ENCODE results near the gene SLC35G3. TPM values are rescaled to one million over a fixed set of nuclear protein-coding genes. Genes with fewer than 3 reads are reported as not detected.

The SLC35G3 gene
- total and polyA plus RNA-seq, 2 of the 8 experiments (the other 6 are each of a cell fraction or from before 2014, with no cell fraction given): not detected

GRCh38 chr17:35146214-35146833 is 47.9 kb downstream of the SLC35G3 start:
- Histone ChIP-seq H3K4me3 (ENCODE audit: extremely low read depth in 1 of 4, insufficient read depth in 2 of 4, low read depth in 3 of 4, low read length in 4 of 4) (no peak overlapping the region), H3K56ac (replicated peaks; ENCODE audit: insufficient read length, low read depth, low read length) (no peak overlapping the region), H2BK5ac (ENCODE audit: low read depth, low read length) (no peak overlapping the region), H4K8ac (ENCODE audit: extremely low read depth, insufficient read depth, low read length) (no peak overlapping the region), H2BK15ac (ENCODE audit: low read length) (0 out of 2 replicates have a peak overlapping the region, but pooled peaks have one; percentile 34), H2BK12ac (ENCODE audit: low read depth, low read length) (no peak overlapping the region), H3K4me1 (replicated peaks in 1 of 4; ENCODE audit: control insufficient read depth in 3 of 4, insufficient read depth in 4 of 4, low read length in 3 of 4) (peaks cover 0 to 3% (median 1%) of the 10 kb centered on the region in 4 experiments; a peak in 2 of 7 replicates), H3K23me2 (ENCODE audit: low read depth, low read length) (no peaks in the 10 kb centered on the region), H3K23ac (ENCODE audit: insufficient read length) (no peak overlapping the region), H3K79me2 (ENCODE audit: control insufficient read depth in 1 of 2, insufficient read depth in 2 of 2, low read length in 2 of 2) (peaks cover 0 to 7% of the 10 kb centered on the region in 2 experiments; a peak in 3 of 4 replicates), H3K4me2 (ENCODE audit: insufficient read depth in 1 of 2, low read depth in 2 of 2, low read length in 2 of 2) (no peak overlapping the region), H2BK20ac (ENCODE audit: low read length) (no peak overlapping the region), H3K18ac (ENCODE audit: extremely low read depth, low read length) (no peak overlapping the region), H3K79me1 (ENCODE audit: low read depth, low read length) (no peaks in the 10 kb centered on the region), H2AFZ (ENCODE audit: low read length) (no peak overlapping the region), H2BK120ac (replicated peaks; ENCODE audit: low read depth, low read length) (no peak overlapping the region), H4K5ac (ENCODE audit: insufficient read length, low read depth, low read length) (no peak overlapping the region), H4K91ac (replicated peaks; ENCODE audit: insufficient read length, low read length) (no peak overlapping the region), H3K9me3 (ENCODE audit: insufficient read depth in 2 of 2, low read depth in 1 of 2, low read length in 1 of 2) (no peaks in the 10 kb centered on the region), H3K9ac (replicated peaks in 1 of 4; ENCODE audit: extremely low read depth in 1 of 4, low read depth in 3 of 4, low read length in 3 of 4) (no peak overlapping the region), H3K36me3 (ENCODE audit: control insufficient read depth in 2 of 4, insufficient read depth in 4 of 4, low read length in 3 of 4) (no peaks in the 10 kb centered on the region), H3K27me3 (replicated peaks in 1 of 4; ENCODE audit: control insufficient read depth in 3 of 4, extremely low read depth in 1 of 4, insufficient read depth in 3 of 4, low read length in 3 of 4) (no peaks in the 10 kb centered on the region), H2AK5ac (ENCODE audit: low read depth, low read length) (no peak overlapping the region), H3K4ac (replicated peaks; ENCODE audit: insufficient read length, low read depth, low read length) (no peak overlapping the region), H3K27ac (ENCODE audit: low read depth, low read length) (no peak overlapping the region), H3K14ac (ENCODE audit: insufficient read length) (no peak overlapping the region), H4K20me1 (replicated peaks in 1 of 2; ENCODE audit: control insufficient read depth in 1 of 2, insufficient read depth in 2 of 2, low read length in 2 of 2) (no peaks in the 10 kb centered on the region)
- WGBS, 2 experiments (ENCODE audit: extremely low coverage in 1 of 2, insufficient coverage in 1 of 2, insufficient read length in 1 of 2, insufficient replicate concordance in 2 of 2, low coverage in 1 of 2, low lambda C conversion rate in 2 of 2, missing lambda C conversion rate in 1 of 2): 97% methylated on average over 4 of the region's 4 CpGs; no CpG with 5 or more reads in 1 of the 2 experiments
- CTCF ChIA-PET (ENCODE audit: partially characterized antibody): interaction anchor here (0.8 to 1.3 kb wide), 3 partner anchors 9 to 50 kb away, joined by 3 read pairs; no protein-coding TSS in a partner anchor
- DNase-seq (ENCODE audit: low read depth in 1 of 2, low spot score in 2 of 2): no peak
- POLR2A ChIA-PET (ENCODE audit: partially characterized antibody): interaction anchor here (1.0 to 1.1 kb wide), 3 partner anchors 9 to 22 kb away, joined by 3 to 4 read pairs (median 3); no protein-coding TSS in a partner anchor
- FAIRE-seq: no peak
- TF ChIP-seq TAF7 (optimal IDR thresholded peaks at IDR 0.05; ENCODE audit: borderline replicate concordance, low read depth, low read length) (no peak), TBP (IDR thresholded peaks at IDR 0.05; ENCODE audit: low read depth, low read length) (no peak), SAP30 (IDR thresholded peaks at IDR 0.05; ENCODE audit: insufficient read depth, insufficient replicate concordance, low read length) (no peak), SP4 (IDR thresholded peaks at IDR 0.05; ENCODE audit: low read length) (no peak), FOSL1 (IDR thresholded peaks at IDR 0.05; ENCODE audit: insufficient read depth, low read depth, low read length) (no peak), HDAC6 (IDR thresholded peaks at IDR 0.05; ENCODE audit: low read depth, low read length) (no peak), SRF (IDR thresholded peaks at IDR 0.05; ENCODE audit: low read depth, low read length) (no peak), NRF1 (IDR thresholded peaks at IDR 0.05; ENCODE audit: low read depth, low read length) (no peak), TCF12 (IDR thresholded peaks at IDR 0.05; ENCODE audit: low read depth, low read length) (no peak), BACH1 (IDR thresholded peaks at IDR 0.05; ENCODE audit: low read length) (no peak), KDM5A (IDR thresholded peaks at IDR 0.05; ENCODE audit: low read length) (no peak), SP1 (IDR thresholded peaks at IDR 0.05; ENCODE audit: low read depth, low read length) (no peak), EGR1 (IDR thresholded peaks at IDR 0.05; ENCODE audit: borderline replicate concordance, low read depth, low read length) (no peak), RNF2 (IDR thresholded peaks at IDR 0.05; ENCODE audit: borderline replicate concordance, low read depth, low read length, missing control alignments, poor library complexity, severe bottlenecking) (no peak)
